ENCODE data around the gene NECAB3. TPM values are rescaled to one million over a fixed set of nuclear protein-coding genes. Genes with fewer than 3 reads are reported as not detected.

Gene NECAB3
- total RNA-seq, 2 experiments from 2014 or later, result 12.2 to 13.3 TPM

- Mint-ChIP-seq H3K4me3 (peak overlapping the region; percentile 75), H3K27ac (no peak overlapping the region), H3K36me3 (ENCODE audit: low read depth) (peaks cover 5% of the 10 kb centered on the region), H3K27me3 (no peaks in the 10 kb centered on the region), H3K4me1 (peaks cover 34% of the 10 kb centered on the region), H3K9me3 (ENCODE audit: low read depth) (no peaks in the 10 kb centered on the region)
- POLR2A ChIA-PET, result interaction anchor here (0.6 to 1.1 kb wide), 5 partner anchors 14 to 222 kb away, joined by 3 to 5 read pairs (median 4); partner anchors contain the start of genes CBFA2T2 and PXMP4
- DNase-seq, result no peak
- ATAC-seq, result no peak
- CTCF ChIA-PET, result interaction anchor here (0.6 to 9.8 kb wide), 19 partner anchors 13 to 368 kb away, joined by 3 to 91 read pairs (median 4); partner anchors contain the start of genes PXMP4 and SNTA1
- intact Hi-C loops (cut with DNase I, micrococcal nuclease), result loop anchor here (1.0 to 10.0 kb wide), 6 partner anchors 64 to 324 kb away; partner anchors contain the start of genes CDK5RAP1 (in 1 of the 2), RALY (in 1 of the 2), SNTA1 (in 1 of the 2) and ZNF341 (in 1 of the 2)
Observed at GRCh38 chr20:33668466-33669155, 5.6 kb downstream of the NECAB3 start.

GRCh38 chr20:33667676-33668465, 6.4 kb downstream of the NECAB3 start:
- ChIA-PET CTCF (interaction anchor here (0.6 to 9.8 kb wide), 24 partner anchors 7 to 367 kb away, joined by 3 to 91 read pairs (median 4); partner anchors contain the start of genes PXMP4 and SNTA1), POLR2A (interaction anchor here (0.5 to 1.1 kb wide), 9 partner anchors 9 to 607 kb away, joined by 3 to 5 read pairs (median 3); partner anchors contain the start of genes CBFA2T2 and PXMP4)
- Mint-ChIP-seq H3K36me3 (ENCODE audit: low read depth) (peaks cover 5% of the 10 kb centered on the region), H3K4me3 (peak overlapping the region; percentile 75), H3K27ac (peak overlapping the region; percentile 77), H3K4me1 (peaks cover 29% of the 10 kb centered on the region), H3K9me3 (ENCODE audit: low read depth) (no peaks in the 10 kb centered on the region), H3K27me3 (no peaks in the 10 kb centered on the region)
- ATAC-seq, result peak; percentile 60
- intact Hi-C loops (cut with DNase I, micrococcal nuclease), result loop anchor here (1.0 to 10.0 kb wide), 9 partner anchors 16 to 324 kb away; partner anchors contain the start of genes ZNF341 (in 2 of the 2), CBFA2T2 (in 1 of the 2), CDK5RAP1 (in 1 of the 2) and RALY (in 1 of the 2)
- DNase-seq, result peak; percentile 89

GRCh38 chr20:33667245-33667675, 7.0 kb downstream of the NECAB3 start:
- DNase-seq (peak; percentile 67), ATAC-seq (peak; percentile 7)
- H3K4me3 Mint-ChIP-seq, result peak overlapping the region; percentile 75
- CTCF ChIA-PET, result interaction anchor here (0.6 to 9.8 kb wide), 19 partner anchors 8 to 266 kb away, joined by 3 to 91 read pairs (median 4); partner anchors contain the start of genes CDK5RAP1, PXMP4 and SNTA1
- H3K4me1 Mint-ChIP-seq, result peaks cover 31% of the 10 kb centered on the region
- H3K27me3 Mint-ChIP-seq, result no peaks in the 10 kb centered on the region
- H3K36me3 Mint-ChIP-seq (ENCODE audit: low read depth), result peaks cover 5% of the 10 kb centered on the region
- intact Hi-C loops (cut with DNase I, micrococcal nuclease), result loop anchor here (1.0 to 10.0 kb wide), 7 partner anchors 15 to 325 kb away; partner anchors contain the start of genes ZNF341 (in 2 of the 2), CBFA2T2 (in 1 of the 2), RALY (in 1 of the 2) and SNTA1 (in 1 of the 2)
- POLR2A ChIA-PET, result interaction anchor here (0.8 to 1.3 kb wide), 6 partner anchors 10 to 177 kb away, joined by 3 to 5 read pairs (median 3); partner anchors contain the start of genes CBFA2T2 and PXMP4
- H3K27ac Mint-ChIP-seq, result peak overlapping the region; percentile 77
- H3K9me3 Mint-ChIP-seq (ENCODE audit: low read depth), result no peaks in the 10 kb centered on the region

- Mint-ChIP-seq H3K4me3 (peak within 1 kb of the TSS; percentile 75), H3K27ac (peak within 1 kb of the TSS; percentile 90), H3K4me1 (peaks cover 31% of the 10 kb centered on the region), H3K27me3 (no peaks in the 10 kb centered on the region), H3K36me3 (ENCODE audit: low read depth) (peaks cover 5% of the 10 kb centered on the region), H3K9me3 (ENCODE audit: low read depth) (no peaks in the 10 kb centered on the region)
- ChIA-PET POLR2A (interaction anchor here (0.8 to 1.3 kb wide), 5 partner anchors 11 to 177 kb away, joined by 3 to 5 read pairs (median 3); partner anchors contain the start of genes CBFA2T2 and PXMP4), CTCF (interaction anchor here (0.6 to 9.8 kb wide), 16 partner anchors 9 to 1502 kb away, joined by 3 to 91 read pairs (median 4); partner anchors contain the start of genes CDK5RAP1, PXMP4 and SNTA1)
- DNase-seq (peak; percentile 89), ATAC-seq (peak; percentile 59)
- intact Hi-C loops (cut with DNase I, micrococcal nuclease), result loop anchor here (1.0 to 10.0 kb wide), 10 partner anchors 14 to 326 kb away; partner anchors contain the start of genes ZNF341 (in 2 of the 2), CBFA2T2 (in 1 of the 2), E2F1 (in 1 of the 2) and RALY (in 1 of the 2)
Observed at GRCh38 chr20:33666293-33667244, 7.7 kb downstream of the NECAB3 start, which contains the start of gene ACTL10. TSS of gene ACTL10 (plus strand) at chr20:33666943. CDS start at chr20:33667498, 555 bp downstream.

- Mint-ChIP-seq H3K36me3 (ENCODE audit: low read depth) (peaks cover 5% of the 10 kb centered on the region), H3K9me3 (ENCODE audit: low read depth) (no peaks in the 10 kb centered on the region), H3K27ac (peak overlapping the region; percentile 86), H3K27me3 (no peaks in the 10 kb centered on the region), H3K4me3 (peak overlapping the region; percentile 78), H3K4me1 (peaks cover 31% of the 10 kb centered on the region)
- ChIA-PET POLR2A (interaction anchor here (0.7 to 1.5 kb wide), 4 partner anchors 8 to 56 kb away, joined by 3 to 4 read pairs (median 4); no protein-coding TSS in a partner anchor), CTCF (interaction anchor here (1.0 to 9.8 kb wide), 8 partner anchors 10 to 264 kb away, joined by 3 to 91 read pairs (median 7); partner anchors contain the start of gene PXMP4)
- no peak for ATAC-seq
- intact Hi-C loops (cut with DNase I, micrococcal nuclease), result loop anchor here (5.0 to 10.0 kb wide), 4 partner anchors 68 to 328 kb away; partner anchors contain the start of genes RALY (in 1 of the 2), SNTA1 (in 1 of the 2) and ZNF341 (in 1 of the 2)
- peak; percentile 57 for DNase-seq
Observed at GRCh38 chr20:33664762-33665144, 9.5 kb downstream of the NECAB3 start.

- Mint-ChIP-seq H3K36me3 (ENCODE audit: low read depth) (peaks cover 5% of the 10 kb centered on the region), H3K4me1 (peaks cover 31% of the 10 kb centered on the region), H3K27ac (peak overlapping the region; percentile 86), H3K9me3 (ENCODE audit: low read depth) (no peaks in the 10 kb centered on the region), H3K27me3 (no peaks in the 10 kb centered on the region), H3K4me3 (peak overlapping the region; percentile 78)
- ATAC-seq (no peak), DNase-seq (no peak)
- POLR2A ChIA-PET, result interaction anchor here (0.8 to 1.6 kb wide), 4 partner anchors 8 to 174 kb away, joined by 3 to 6 read pairs (median 4); partner anchors contain the start of gene CBFA2T2
- intact Hi-C loops (cut with DNase I, micrococcal nuclease), result loop anchor here in 1 of 2 experiments (10.0 kb wide), 1 partner anchor 109 kb away; no protein-coding TSS in a partner anchor
- CTCF ChIA-PET, result interaction anchor here (1.0 to 9.8 kb wide), 8 partner anchors 10 to 264 kb away, joined by 3 to 91 read pairs (median 7); partner anchors contain the start of gene PXMP4
Observed at GRCh38 chr20:33664085-33664761, 10.0 kb downstream of the NECAB3 start.

- CTCF ChIA-PET, result interaction anchor here (0.6 to 9.8 kb wide), 9 partner anchors 9 to 263 kb away, joined by 3 to 91 read pairs (median 5); partner anchors contain the start of gene PXMP4
- DNase-seq (peak; percentile 94), ATAC-seq (peak; percentile 75)
- Mint-ChIP-seq H3K4me3 (peak overlapping the region; percentile 78), H3K27me3 (no peaks in the 10 kb centered on the region), H3K27ac (peak overlapping the region; percentile 86), H3K9me3 (ENCODE audit: low read depth) (no peaks in the 10 kb centered on the region), H3K36me3 (ENCODE audit: low read depth) (peaks cover 4% of the 10 kb centered on the region), H3K4me1 (peaks cover 30% of the 10 kb centered on the region)
- POLR2A ChIA-PET, result interaction anchor here (1.3 to 1.6 kb wide), 2 partner anchors 16 to 173 kb away, joined by 3 to 6 read pairs; partner anchors contain the start of gene CBFA2T2
- intact Hi-C loops (cut with DNase I, micrococcal nuclease), result loop anchor here (1.0 to 10.0 kb wide), 5 partner anchors 57 to 173 kb away; partner anchors contain the start of genes CBFA2T2 (in 1 of the 2), CHMP4B (in 1 of the 2) and PXMP4 (in 1 of the 2)
Observed at GRCh38 chr20:33663161-33664084, 10.8 kb downstream of the NECAB3 start.

- H3K4me1 Mint-ChIP-seq, result peaks cover 25% of the 10 kb centered on the region
- CTCF ChIA-PET, result interaction anchor here (0.8 to 9.8 kb wide), 2 partner anchors 9 to 19 kb away, joined by 3 to 91 read pairs; no protein-coding TSS in a partner anchor
- POLR2A ChIA-PET, result no interaction called here
- H3K27me3 Mint-ChIP-seq, result no peaks in the 10 kb centered on the region
- H3K36me3 Mint-ChIP-seq (ENCODE audit: low read depth), result peaks cover 2% of the 10 kb centered on the region
- DNase-seq (no peak), ATAC-seq (no peak)
- H3K9me3 Mint-ChIP-seq (ENCODE audit: low read depth), result no peaks in the 10 kb centered on the region
- intact Hi-C loops (cut with DNase I, micrococcal nuclease), result loop anchor here (2.0 to 10.0 kb wide), 2 partner anchors 59 to 107 kb away; partner anchors contain the start of gene PXMP4 (in 1 of the 2)
- H3K4me3 Mint-ChIP-seq, result peak within 1 kb of the TSS; percentile 78
- peak within 1 kb of the TSS; percentile 81 for H3K27ac Mint-ChIP-seq
Observed at GRCh38 chr20:33662172-33662571, 12.1 kb downstream of the NECAB3 start, which contains the start of gene C20orf144. TSS of gene C20orf144 (plus strand) at chr20:33662327. CDS start at chr20:33662346, 19 bp downstream.

Measured in activated CD4-positive, alpha-beta T cell treated with anti-CD3 and anti-CD28 coated beads for 36 hours (primary cell).